HG02981 (cell line): ENCODE data around the gene MAP3K13.
"Not testable (repeated sequence)": the region's sequence is repeated elsewhere in the genome, so short reads cannot be mapped to it uniquely, and the experiment has no call there.

ENCODE experiments used
- ATAC-seq: cut with Tn5 transposase; IDR thresholded peaks from one replicate; pipeline ENCODE4 v1.9.1; 2021; ENCODE audit warnings: mild to moderate bottlenecking, moderate library complexity; ENCODE audit not compliant: unreplicated experiment

Gene MAP3K13

DNA sequence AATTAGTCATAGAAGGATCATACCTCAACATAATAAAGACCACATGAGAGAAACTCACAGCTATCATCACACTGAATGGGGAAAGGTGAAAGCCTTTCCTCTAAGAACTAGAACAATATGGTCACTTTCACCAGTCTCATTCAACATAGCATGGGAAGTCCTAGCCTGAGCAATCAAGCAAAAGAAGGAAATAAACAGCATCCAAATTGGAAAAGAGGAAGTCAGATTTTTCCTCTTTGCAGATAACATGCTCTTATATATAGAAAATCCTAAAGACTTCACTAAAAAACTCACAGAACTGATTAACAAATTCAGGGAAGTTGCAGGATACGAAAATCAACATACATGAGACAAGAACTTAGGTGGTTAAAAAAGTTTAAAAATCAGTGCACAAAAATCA lies 24.7 kb downstream of the MAP3K13 start:
- ATAC-seq = no peak

DNA sequence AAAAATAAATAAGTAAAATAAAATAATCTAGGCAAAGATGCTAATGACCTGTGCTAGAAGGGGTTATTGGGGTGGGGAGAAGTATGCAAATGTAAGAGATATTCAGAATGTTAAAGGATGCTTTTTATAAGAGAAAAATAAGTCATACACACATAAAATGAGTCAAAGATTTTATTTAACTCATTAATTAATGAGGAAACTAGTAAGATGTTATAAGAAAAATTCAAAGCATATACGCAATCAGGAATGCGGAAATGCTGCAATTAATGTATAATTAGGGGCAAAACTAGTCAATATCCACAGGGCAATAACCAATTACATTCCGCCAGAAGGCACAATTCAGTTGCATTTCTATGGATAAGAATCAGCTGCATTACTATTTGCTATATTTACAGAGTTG lies 30.1 kb downstream of the MAP3K13 start:
- ATAC-seq = no peak

DNA sequence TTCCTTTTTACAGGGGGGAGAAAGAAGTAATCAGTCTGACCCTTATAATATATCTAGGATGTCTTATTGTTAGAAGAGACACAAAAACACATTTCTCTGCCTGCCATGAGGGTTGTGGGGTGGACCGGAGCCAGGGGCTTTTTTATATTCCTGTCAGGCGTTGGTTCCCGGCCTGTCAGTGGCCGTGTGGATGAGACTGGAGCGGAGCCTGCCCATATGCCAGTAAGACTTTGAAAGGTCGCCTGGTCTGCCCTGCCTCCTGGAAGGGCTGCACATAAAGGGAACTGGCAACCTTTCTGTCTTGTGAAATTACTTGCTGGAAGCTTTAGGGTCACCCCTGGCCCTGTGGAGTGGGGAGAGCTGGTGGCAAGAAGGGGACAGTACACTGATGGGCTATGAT lies 34.7 kb downstream of the MAP3K13 start:
- ATAC-seq = no peak

DNA sequence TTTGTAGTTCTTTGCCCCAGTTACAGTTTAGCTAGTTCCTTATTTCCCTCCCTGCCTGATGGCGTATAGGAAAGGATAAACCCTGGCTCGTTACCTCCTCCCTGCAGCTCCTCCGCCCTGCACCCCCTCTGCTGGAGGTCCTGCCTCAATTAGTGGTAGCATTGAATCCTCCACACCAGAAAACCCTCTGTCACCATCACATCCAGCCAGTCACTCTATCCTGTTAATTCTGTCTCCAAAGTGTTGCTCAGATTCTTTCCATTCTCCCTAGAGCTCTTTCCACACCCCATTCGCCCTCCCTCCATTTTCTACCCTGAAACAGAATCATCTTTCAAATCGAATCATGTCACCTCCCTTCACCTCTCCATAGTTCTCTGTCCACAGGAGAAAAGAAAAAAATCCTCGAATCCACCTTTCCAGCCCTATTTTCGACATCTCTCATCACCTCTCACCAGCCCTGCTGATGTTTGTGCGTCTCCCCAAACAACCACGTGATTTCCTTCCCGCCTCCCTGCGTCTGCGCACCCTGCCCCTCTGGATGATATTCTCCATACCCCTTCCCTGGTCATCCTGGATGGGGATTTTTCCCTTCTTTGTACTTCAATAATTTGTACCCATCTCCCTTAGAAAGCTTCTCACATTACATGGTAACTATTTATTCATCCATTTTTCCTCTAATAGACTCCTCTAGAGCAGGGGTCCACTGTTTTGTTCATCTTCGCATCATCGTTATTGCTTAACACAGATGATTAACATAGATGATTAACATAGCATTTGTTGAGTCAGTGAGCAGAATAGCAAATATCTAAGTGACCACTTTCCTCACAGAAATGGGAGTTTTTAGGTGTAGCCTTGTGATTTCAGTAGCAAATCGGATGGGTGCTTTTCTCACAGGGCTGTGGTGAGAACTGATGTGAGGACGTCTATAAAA lies 37.1 kb downstream of the MAP3K13 start:
- no peak for ATAC-seq

DNA sequence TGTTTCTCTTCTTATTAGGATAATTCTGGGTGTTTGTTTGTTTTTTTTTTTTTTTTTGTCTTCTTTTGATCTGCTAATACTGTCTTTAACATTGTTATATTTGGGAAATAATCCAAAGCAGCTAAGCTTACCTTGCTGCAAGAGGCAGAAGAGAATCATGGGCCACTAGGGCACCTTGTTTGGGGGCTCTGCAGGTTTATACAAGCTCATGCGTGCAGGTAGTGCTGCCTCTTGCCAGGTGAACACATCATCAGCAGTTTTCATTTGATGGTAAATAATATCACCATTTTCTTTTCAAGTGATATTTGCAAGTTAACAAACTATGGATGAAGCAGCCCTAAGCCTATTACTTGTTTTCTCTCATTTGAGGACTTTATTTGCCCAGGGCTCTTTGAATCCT lies 37.9 kb downstream of the MAP3K13 start:
- no peak for ATAC-seq

DNA sequence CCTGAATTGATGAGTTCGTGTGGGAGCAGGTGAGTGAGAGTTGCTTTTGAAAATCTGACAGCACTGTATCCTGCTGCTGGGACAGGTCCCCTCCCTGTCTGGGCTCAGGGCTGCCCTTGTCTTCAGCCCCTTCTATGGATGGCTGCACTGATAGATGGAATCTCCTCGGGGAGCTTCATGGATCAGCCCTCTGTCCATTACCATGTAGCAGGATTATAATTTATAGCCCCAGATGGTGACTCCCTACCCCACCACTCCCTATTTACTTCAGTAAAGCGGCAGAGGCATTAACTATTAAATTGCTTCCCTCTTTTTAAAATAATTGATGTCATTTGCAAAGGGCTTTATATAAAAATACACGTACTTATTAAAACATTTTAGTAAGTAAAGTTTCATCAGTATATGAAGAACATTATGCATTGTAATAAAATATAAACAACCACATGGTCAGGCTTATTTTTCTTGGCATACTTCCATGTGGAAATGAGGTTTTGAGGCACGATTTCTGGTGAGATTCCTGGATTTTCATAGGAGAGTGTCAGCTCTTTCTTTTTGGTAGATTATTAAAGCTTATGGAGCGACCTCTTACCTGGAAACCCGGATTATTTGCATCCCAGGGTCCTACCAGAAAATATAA lies 38.5 kb downstream of the MAP3K13 start:
- ATAC-seq = no peak

DNA sequence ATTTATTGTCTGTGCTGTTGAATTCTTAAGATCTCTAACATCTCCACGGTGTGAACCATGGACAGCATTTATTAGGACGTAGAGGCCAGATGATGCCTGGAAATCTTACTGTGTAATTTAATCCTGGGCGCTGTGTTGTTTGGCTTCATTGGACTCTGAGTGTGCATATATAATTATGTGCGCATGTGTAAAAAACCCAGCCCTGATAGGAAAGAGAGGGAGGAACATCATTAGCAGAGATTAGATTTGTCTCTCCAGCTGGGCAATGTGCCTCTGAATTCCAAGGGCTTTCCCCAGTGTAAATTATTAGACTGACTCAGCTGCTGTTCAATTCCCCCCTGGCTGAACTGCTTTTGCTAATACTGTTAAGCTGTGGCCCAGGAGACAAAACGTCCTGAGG lies 39.6 kb downstream of the MAP3K13 start:
- ATAC-seq = no peak

DNA sequence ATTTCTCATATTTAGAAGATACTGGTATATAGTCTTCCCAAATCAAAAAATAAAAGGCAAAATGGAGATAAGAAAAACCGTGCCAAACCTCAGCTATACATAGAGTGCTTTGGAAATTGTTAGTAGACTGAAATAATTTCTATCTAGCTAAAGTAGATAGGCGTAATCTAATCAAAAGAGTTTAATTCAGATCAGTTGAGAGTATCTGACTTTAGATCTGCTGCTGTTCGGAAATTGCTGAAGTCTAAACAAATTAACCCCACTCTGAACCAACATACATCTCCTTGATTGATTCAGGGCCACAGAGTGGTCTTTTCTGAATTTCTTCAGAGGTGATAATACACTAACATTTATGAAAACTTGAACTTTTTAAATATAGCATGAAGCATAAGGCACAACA lies 40.1 kb downstream of the MAP3K13 start:
- no peak for ATAC-seq

DNA sequence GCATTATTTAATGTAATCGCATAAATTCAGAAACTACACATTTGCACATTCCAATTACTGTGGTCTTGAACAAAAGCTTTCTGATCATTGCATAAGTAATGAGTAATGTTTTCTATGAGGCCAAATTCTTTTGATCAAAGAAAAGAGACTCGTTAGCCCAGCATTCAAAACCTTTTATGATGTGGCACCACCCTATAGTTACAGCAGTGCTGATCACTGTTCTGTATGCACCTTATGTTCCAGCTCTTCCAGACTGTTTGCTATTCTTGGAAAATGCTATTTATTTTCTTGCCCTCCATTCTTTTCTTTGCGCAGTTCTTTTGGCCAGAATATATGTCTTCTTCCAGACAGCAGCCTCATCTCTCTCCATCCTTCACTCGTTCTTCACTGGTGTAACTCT lies 42.3 kb downstream of the MAP3K13 start:
- ATAC-seq = no peak

DNA sequence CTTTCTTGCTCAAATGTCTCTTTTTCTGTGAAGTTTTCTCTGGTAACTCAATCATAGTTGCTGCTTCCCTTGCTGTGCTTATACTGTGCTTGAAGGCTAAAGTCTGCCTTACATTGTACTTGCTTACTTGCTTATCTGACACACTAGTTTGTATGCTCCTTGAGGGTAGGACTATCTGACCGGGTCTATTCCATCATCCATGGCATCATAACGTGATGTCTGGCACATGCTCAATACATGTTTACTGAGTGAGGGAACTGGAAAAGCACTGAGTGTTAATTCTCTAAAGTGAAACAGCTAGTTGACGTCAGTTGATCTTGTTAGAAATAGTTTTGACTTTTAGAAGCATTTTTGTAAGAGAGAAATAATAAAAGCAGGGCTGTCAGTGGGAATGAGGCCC lies 42.7 kb downstream of the MAP3K13 start:
- no peak for ATAC-seq

DNA sequence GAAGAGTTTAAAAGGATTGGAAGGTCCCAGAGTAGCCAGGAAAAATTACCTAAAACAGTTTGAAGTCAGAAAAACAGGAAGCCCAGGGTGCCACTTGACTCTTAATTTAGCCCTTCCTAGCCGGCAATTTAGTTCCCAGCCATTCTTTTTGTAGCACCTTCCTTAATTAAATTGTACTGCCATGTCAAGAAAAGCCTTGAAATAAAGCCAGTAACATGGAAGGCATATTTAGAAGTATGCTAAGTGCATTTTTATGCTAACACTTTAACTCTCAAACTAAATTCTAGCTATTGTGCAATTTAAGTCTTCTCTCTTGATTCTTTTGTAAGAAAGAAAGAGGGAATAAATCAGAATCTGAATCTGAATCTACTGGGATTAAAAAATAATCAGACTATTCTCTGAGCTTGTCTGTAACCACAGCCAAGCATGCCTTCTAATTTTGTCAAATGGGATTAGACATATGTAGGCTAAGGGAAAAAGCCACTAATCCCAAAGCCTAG lies 43.2 kb downstream of the MAP3K13 start:
- no peak for ATAC-seq

DNA sequence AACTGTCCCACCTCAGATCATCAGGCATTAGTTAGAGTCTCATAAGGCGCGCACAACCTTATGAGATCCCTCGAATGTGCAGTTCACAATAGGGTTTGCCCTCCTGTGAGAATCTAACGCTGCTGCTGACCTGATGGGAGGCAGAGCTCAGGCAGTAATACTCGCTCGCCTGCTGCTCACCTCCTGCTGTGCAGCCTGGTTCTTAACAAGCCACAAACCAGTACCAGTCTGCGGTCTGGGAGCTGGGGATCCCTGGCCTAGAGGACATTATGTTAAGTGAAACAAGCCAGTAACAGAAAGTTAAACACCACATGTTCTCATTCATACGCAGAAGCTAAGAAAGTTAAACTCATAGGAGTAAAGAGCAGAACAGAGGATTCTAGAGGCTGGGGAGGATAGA lies 47.0 kb downstream of the MAP3K13 start:
- ATAC-seq = no peak

DNA sequence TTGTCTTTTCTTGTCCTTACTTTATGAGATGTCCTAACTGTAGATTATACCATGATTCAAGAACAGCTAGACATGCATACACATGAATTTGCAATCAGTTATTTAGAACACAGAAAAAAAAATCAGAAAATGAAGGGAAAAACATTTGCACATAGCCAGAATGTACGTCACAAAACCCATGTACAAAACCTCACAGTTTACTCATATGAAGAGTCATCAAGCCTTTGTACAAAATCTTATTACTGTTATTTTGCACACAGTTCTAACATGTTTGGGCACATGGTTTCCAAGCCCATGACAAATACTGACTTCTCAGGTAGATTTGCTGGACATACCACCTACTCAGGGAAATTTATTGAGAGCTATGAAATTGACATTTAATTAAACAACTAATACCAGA lies 48.2 kb downstream of the MAP3K13 start:
- no peak for ATAC-seq

DNA sequence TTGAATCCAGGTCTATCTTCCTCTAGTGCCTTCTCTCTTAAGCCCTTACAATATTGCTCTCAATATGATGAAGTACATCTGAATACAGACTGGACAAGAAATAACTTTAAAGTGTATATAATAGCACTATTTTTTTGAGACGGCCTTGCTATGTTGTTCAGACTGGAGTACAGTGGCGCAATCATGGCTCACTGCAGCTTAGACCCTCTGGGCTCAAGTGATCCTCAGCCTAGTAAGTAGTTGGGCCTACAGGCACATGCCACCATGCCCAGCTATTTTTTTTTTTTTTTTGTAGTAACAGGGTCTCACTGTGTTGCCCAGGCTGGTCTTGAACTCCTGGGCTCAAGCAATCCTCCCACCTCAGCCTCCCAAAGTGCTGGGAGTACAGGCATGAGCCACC lies 53.6 kb downstream of the MAP3K13 start:
- no peak for ATAC-seq

DNA sequence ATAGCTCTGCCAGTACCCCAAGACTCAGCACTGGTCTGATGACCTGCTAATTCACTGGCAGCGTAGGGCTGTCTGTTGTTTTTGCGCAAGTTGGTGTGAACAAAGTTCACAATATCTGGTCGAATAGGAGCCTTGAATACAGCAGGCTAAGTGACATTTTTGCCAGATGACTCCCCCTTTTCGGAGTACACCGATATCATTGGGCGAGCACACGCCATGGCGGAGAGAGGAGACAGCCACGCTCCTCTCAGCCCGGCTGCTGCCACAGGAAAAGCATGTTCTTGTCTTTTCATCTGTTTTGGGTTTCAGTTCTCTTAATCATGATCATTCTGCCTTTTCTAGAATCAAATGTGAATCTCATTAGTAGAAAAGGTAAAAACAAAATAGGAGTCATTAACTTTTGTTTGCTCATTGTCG lies 55.6 kb downstream of the MAP3K13 start:
- ATAC-seq = not testable (repeated sequence)

DNA sequence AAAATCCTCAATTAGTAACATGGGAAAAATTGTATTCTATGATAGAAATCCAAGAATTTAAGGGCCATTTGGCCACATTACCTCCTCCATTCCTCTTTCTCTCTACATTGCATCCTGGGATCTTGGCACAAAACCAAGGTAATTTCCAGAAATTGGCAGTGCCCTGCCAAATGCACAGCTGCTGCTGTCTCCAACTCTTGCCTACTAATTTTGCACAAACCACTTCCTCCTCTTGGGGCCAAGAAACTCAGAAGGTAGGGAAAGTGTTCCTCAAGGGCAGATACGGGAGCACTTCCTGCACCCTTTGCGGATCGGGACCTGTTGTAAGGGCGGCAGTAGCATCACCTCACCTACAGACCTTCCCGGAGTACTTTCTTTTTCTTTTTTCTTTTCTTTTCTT lies 57.8 kb downstream of the MAP3K13 start:
- ATAC-seq = no peak

DNA sequence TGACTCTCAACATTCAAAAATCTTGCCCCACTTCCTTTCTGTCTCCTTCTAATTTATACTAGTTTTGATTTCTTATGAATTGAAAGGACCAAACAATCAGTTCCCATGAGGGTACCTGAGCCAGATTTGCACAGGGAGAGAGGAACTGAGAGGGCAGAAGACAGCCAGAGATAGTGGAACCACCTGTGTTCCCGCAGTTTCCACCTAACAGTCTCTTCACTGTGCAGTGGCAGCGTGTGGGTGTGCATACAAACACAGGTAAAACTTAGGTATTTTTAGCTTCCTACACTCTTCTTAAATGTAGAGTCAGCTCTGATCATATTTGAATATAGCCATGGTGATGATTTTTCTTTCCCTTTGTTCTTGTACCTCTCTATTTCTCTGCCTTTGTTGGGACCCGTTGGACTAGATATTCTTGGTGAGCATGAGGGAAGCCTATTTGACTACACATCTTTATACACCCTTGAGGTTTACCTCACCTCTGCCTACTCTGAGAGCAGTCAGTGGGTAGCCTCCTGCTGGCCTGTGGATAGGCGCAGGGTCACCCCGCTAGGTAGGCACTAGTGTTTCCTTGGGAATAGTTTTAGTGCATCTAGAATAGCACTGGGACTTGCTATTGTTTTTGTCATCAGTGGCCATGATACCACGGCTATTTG lies 58.8 kb downstream of the MAP3K13 start:
- no peak for ATAC-seq

DNA sequence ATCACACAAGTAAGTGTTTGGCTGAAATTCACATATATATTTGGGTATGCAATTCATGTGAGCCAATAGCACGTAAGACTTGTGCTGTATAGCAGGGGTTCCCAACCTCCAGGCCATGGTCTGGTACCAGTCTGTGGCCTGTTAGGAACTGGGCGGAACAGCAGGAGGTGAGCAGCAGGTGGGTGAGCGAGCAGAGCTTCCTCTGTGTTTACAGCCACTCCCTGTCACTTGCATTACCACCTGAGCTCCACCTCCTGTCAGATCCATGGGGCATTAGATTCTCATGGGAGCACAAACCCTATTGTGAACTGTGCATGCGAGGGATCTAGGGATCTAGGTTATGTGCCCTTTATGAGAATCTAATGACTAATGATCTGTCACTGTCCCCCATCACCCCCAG lies 59.7 kb downstream of the MAP3K13 start:
- no peak for ATAC-seq

DNA sequence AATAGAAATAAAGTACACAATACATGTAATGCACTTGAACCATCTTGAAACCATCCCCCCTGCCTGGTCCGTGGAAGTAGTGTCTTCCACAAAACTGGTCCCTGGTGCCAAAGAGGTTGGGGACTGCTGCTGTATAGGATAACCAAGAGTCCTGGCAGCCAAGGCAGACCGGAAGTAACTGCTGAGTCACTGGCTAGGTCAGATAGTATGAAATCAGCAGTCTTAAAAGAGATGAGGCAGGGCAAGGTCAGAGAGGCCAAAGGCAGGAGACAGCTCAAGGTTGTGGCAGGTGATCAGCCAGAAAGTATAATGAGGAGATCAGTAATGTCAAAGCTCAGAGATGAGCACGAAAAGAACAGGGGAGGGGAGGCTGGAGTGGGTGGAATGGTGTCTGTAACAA lies 60.2 kb downstream of the MAP3K13 start:
- ATAC-seq = no peak

DNA sequence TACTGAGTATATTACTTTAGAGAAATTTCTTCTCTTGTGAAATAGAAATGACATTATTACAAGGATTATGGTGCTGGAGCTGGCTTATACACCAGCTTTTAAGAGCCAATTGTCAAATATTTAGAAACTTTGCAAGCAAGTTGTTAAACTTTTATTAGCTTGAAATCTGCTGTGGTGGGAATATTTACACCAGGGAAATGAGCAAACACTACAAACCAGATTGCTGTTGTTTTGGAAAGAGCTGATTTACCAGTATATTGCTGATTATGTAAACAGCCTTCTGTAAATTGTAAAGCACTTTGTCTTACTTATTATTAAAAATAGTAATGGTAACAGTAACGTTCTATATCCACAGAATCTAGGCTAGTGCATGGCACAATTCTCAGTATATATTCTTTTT lies 61.5 kb downstream of the MAP3K13 start:
- ATAC-seq = no peak

DNA sequence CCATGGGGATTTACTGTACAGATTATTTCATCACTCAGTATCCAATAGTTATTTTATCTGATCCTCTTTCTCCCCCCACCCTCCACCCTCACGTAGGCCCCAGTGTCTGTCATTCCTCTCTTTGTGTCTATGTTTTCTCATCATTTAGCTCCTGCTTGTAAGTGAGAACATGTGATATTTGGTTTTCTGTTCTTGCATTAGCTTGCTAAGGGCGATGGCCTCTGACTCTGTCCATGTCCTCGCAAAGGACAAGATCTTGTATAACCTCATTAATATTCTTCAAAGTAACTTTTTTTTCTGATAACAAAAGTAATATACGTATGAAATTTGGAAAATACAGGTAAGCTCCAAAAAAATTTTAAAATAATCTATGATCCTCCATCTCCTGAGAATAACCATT lies 67.4 kb downstream of the MAP3K13 start:
- no peak for ATAC-seq
